ENCODE results near the gene TP73. TPM values are rescaled to one million over a fixed set of nuclear protein-coding genes. Genes with fewer than 3 reads are reported as not detected.

Gene TP73
- total RNA-seq, 2 donors from 2014 or later, result not detected

DNA sequence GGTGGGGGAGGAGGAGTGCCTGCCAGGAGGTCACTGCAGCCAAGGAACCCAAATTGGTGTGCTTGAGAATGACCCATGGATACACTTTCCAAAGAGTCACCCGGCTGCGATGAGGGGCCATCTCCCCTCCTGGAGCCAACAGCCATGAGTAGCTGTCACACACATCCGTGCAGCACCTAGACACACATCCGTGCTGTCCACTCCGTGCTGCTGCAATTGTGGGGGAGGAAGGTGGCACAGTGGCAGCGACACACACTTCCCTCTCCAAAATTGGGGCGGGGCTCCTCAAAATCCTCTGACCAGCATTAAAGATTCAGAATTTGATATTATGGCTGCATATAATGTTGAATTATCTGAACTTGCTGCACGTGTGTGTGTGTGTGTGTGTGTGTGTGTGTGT is 15.8 kb downstream of the TP73 start:
- no peaks in the 10 kb centered on the region for H3K36me3 ChIP-seq
- H3K4me3 ChIP-seq, result no peak overlapping the region
- H3K27ac ChIP-seq, result no peak overlapping the region
- no peaks in the 10 kb centered on the region for H3K4me1 ChIP-seq (ENCODE audit: control insufficient read depth in 1 of 2, low read depth in 2 of 2)
- H3K9me3 ChIP-seq, result no peaks in the 10 kb centered on the region
- no peak for ATAC-seq (ENCODE audit: insufficient number of reproducible peaks, low FRiP score, low read depth)
- H3K27me3 ChIP-seq (replicated peaks; ENCODE audit: insufficient read depth), result no peaks in the 10 kb centered on the region
- TF ChIP-seq CTCF (IDR thresholded peaks at IDR 0.05), result no peak
- no peak for DNase-seq (ENCODE audit: low spot score)

DNA sequence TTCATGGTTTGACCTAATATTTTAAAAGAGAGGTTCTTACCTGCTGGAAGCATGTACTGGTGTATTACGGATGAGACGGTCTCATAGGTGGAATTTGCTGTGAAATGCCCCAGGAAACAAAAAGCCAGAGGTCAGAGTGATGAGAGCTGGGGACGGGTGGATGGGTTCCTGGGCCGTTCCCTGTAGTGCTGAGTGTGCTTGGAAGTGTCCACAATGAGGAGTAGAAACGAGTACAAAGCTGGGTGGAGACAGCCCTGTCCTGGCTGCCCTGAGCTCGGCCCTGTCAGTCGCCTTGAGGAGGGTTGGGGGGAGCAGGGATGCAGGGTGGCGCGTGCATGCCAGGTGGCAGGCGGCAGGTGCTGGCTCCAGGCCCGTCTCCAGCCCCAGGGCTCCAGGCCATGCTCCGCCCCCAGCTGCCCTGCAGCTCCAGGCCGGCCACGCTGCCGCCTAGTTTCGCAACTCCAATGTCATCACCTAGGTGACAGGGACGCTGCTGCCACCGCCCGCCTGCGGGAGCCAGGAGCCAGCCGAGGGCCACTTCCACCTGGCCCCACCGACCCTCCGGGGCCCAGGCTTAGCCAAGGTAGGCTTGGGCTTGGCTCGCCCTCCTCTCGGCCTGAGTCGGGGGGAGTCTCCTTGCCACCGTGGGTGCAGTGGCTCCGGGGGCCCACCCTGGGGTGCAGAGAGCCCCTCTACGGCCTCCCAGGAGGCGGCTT is 16.4 kb downstream of the TP73 start:
- H3K4me3 ChIP-seq, result no peak overlapping the region
- H3K9me3 ChIP-seq, result no peaks in the 10 kb centered on the region
- DNase-seq (ENCODE audit: low spot score) (no peak), ATAC-seq (ENCODE audit: insufficient number of reproducible peaks, low FRiP score, low read depth) (no peak)
- no peaks in the 10 kb centered on the region for H3K27me3 ChIP-seq (replicated peaks; ENCODE audit: insufficient read depth)
- no peak for TF ChIP-seq CTCF (IDR thresholded peaks at IDR 0.05)
- H3K36me3 ChIP-seq, result no peaks in the 10 kb centered on the region
- no peaks in the 10 kb centered on the region for H3K4me1 ChIP-seq (ENCODE audit: control insufficient read depth in 1 of 2, low read depth in 2 of 2)
- no peak overlapping the region for H3K27ac ChIP-seq

DNA sequence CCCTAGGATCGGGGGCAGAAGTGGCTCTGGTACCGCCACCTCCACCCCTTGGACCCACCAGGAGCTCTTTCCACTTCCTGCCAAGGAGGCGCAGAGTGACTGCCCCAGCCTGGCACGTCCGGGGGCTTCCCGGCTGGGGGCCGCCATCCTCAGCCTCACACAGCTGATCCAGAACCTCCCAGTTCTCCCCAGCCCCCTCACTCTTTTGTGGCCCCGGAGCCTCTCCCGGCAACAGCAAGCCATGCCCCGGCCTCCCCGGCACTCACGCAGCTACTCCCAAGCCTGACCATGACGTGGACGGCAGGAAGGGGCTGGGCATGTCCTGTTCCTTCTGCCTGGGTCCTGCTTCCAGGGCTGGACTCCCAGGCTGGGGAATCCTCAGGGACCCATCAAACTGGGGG is 17.1 kb downstream of the TP73 start:
- H3K9me3 ChIP-seq, result no peaks in the 10 kb centered on the region
- no peak overlapping the region for H3K4me3 ChIP-seq
- no peak for TF ChIP-seq CTCF (IDR thresholded peaks at IDR 0.05)
- H3K27ac ChIP-seq, result no peak overlapping the region
- H3K4me1 ChIP-seq (ENCODE audit: control insufficient read depth in 1 of 2, low read depth in 2 of 2), result no peaks in the 10 kb centered on the region
- no peaks in the 10 kb centered on the region for H3K27me3 ChIP-seq (replicated peaks; ENCODE audit: insufficient read depth)
- no peak for DNase-seq (ENCODE audit: low spot score)
- no peaks in the 10 kb centered on the region for H3K36me3 ChIP-seq
- ATAC-seq (ENCODE audit: insufficient number of reproducible peaks, low FRiP score, low read depth), result no peak

DNA sequence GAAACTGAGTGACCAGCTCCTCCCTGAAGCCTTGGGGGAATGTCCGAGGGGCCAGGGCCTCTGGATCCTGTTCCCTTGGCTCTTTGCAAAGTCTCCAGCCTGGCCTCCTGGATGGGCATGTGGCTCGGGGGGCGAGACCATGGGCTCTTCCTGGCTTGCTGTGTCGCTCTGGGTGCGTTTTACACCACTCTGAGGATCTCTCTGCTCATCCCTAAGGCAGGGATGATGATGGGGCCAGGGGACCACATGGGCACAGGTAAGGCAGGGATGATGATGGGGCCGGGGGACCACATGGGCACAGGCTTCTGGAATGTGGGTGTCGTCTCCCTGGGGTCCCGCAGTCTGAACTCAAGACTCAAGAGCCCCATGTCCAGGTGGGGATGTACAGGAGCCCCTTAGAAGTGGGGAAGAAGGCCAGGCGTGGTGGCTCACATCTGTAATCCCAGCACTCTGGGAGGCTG is 17.7 kb downstream of the TP73 start:
- H3K27ac ChIP-seq, result no peak overlapping the region
- DNase-seq (ENCODE audit: low spot score) (no peak), ATAC-seq (ENCODE audit: insufficient number of reproducible peaks, low FRiP score, low read depth) (no peak)
- H3K4me1 ChIP-seq (ENCODE audit: control insufficient read depth in 1 of 2, low read depth in 2 of 2), result no peaks in the 10 kb centered on the region
- H3K9me3 ChIP-seq, result no peaks in the 10 kb centered on the region
- no peaks in the 10 kb centered on the region for H3K36me3 ChIP-seq
- no peak overlapping the region for H3K4me3 ChIP-seq
- H3K27me3 ChIP-seq (replicated peaks; ENCODE audit: insufficient read depth), result no peaks in the 10 kb centered on the region
- TF ChIP-seq CTCF (IDR thresholded peaks at IDR 0.05), result no peak

DNA sequence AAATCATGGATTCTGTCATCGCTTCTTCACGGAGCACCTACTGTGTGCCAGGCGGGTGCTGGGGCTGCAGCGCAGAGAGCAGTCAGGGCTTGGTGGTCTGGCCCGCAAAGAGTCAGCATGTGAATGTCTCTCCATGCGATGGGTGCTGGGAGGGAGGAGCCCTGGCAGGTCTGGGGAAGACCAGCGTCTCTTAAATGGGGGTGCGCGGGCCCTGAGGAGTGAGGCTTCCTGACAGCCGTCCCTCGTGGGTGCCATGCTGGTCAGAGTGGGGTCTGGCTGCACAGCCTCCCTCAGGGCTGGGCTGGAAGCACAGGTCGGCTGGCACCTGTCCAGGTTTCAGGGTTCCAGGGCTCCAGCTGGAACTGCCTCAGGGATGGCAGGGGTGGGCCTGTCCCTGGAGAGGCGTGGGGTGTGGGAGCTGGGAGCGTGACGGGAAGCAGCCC is 18.5 kb downstream of the TP73 start:
- Histone ChIP-seq H3K9me3 (no peaks in the 10 kb centered on the region), H3K4me1 (ENCODE audit: control insufficient read depth in 1 of 2, low read depth in 2 of 2) (no peaks in the 10 kb centered on the region), H3K4me3 (no peak overlapping the region), H3K27ac (no peak overlapping the region), H3K27me3 (replicated peaks; ENCODE audit: insufficient read depth) (no peaks in the 10 kb centered on the region), H3K36me3 (no peaks in the 10 kb centered on the region)
- no peak for TF ChIP-seq CTCF (IDR thresholded peaks at IDR 0.05)
- ATAC-seq (ENCODE audit: insufficient number of reproducible peaks, low FRiP score, low read depth), result no peak
- DNase-seq (ENCODE audit: low spot score), result no peak

All from thoracic aorta (tissue), 2 donors.